SKM-1 treated with dmso at 0.1 percent for 144 hours (cell line): Measurements from ENCODE around the gene SP3.
A peak's percentile ranks its signal among the peaks of the same experiment; 100 is the strongest.
"Not testable (repeated sequence)": the region's sequence is repeated elsewhere in the genome, so short reads cannot be mapped to it uniquely, and the experiment has no call there.

Experiments used
- DNase-seq: peaks from one replicate; lab custom pipeline; 2025; ENCODE audit not compliant: unreplicated experiment; lab: John Stamatoyannopoulos, UW

SP3 gene

DNA sequence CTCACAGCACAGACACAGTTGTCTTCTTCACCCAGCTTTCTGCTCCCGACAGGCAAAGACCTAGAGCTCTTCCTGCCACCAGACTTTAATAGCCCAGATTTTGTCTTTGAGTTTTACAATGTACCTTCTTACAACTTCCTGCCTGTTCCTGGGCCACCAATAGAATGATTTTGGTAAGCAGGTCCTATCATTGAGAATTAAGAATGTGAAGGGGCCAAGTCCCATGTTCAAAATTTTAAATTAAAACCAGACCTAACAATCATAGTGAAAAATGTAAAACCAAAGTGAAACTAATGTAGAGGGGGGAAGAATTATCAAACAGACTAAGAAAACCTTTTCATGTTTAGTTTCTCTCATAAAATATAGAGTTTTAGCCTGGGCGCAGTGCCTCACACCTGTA, 72.8 kb downstream of the SP3 start:
- no peak for DNase-seq

- no peak for DNase-seq
Observed at GRCh38 chr2:173891315-173892037, 73.7 kb downstream of the SP3 start.

DNA sequence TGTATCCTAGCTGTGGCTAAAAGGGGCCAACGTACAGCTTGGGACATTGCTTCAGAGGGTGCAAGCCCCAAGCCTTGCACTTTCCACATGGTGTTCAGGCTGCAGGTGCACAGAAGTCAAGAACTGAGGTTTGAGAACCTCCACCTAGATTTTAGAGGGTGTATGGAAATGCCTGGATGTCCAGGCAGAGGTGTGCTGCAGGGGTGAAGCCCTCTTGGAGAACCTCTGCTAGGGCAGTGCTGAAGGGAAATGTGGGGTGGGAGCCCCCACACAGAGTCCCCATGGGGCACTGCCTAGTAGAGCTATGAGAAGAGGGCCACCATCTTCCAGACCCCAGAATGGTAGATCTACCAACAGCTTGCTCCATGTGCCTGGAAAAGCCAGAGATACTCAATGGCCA, 75.7 kb downstream of the SP3 start:
- not testable (repeated sequence) for DNase-seq

DNA sequence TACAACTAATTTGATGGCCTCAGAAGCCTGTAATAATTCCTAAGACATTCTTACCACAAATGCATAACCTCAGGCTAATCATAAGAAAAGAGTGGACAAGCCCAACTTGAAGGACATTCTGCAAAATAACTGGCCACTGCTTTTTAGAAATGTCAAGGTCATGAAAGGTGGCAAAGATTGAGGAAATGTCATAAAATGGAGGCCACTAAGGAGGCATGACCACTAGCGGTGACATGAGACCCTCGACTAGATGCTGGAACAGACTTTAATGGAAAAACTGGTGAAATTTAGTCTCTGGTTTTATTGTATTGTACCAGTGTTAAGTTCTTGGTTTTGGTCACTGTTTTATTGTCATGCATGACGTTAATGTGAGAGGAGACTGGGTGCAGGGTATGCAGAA, 78.6 kb downstream of the SP3 start:
- DNase-seq = no peak

GRCh38 chr2:173884025-173884802, 81.0 kb downstream of the SP3 start:
- DNase-seq = no peak

GRCh38 chr2:173881886-173882285, 83.3 kb downstream of the SP3 start:
- no peak for DNase-seq

DNA sequence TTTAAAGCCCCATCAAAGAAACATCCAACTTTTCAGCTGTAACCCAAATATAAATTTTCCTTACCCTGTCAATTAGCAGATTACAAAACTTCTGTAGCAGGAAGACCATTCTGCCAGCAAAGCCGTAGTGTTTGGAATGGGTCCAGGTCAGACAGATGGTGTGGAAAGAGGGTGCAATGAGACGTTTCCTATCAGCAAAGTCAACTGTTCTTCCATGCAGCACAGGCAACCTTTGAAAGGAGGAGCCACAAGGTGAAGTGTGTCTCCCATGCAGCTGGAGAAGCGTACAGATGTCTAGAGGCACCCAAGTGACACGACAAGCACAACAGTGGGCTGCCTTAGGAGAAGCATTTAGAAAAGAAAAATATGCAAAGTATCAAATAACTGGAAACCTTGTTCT, 83.7 kb downstream of the SP3 start:
- peak; percentile 11 for DNase-seq

DNA sequence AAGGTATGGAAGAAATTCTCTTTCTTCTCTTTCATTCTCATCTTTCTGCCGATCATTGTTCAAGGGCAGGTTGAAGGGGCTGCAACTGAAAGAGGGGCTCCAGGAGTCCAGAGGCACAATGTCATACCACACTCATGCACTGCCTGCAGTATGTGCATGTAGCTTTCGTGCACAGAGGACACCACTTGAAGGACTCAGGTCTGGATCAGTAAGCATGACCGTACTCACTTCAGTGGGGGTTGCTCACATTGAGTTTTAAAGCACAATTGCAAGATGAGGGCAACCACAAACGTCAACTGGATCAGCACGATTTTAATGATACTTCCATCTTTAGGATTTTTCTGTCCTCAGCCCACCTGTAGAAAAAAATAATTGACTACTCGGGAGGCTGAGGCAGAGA, 84.6 kb downstream of the SP3 start:
- no peak for DNase-seq

DNA sequence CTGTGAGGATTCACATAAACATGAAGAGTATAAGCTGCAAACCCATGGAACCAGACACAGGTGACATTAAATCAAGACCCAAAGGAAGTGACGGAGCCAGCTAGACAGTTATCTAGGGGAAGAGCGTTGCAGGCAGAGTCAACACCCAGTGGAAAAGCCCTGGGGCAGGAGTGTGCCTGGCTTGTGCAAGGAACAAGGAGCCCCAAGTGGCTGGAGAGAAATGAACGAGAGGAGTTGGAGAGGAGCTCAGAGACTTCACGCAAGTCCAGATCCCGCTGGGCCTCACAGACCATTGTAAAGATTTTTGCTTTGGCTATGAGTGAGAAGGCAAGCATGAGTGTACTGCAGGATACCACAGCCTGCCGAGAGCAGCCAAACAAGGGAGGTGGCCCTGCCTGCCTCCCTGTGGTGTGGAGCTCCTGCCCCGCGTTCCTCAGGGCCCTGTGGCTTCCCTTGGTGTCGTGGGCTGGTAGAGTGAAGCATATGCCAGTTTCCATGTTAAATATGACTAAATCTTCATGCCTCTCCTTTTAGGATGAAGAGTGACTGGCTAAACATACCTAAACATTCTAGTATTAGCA, 88.2 kb downstream of the SP3 start:
- no peak for DNase-seq

DNA sequence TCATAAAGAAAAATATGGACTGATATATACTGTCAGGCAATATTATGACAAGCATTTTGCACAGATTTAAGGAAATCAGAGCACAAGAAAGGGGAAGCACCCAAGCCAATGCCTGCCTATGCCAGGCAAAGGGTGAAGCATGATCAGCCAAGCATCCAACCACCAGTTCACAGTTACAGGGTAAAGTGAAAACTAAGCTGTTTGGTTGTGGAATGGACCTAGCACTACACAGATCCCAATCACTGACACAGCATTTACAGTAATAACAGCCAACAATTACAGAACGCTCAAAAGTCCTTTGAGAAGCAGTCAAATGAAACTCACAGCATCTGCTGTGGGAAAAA, 90.3 kb downstream of the SP3 start:
- peak; percentile 44 for DNase-seq

- DNase-seq = no peak
Observed at GRCh38 chr2:173874003-173874893, 90.9 kb downstream of the SP3 start.

- DNase-seq = no peak
Observed at GRCh38 chr2:173872714-173873113, 92.5 kb downstream of the SP3 start.

- DNase-seq = no peak
Observed at GRCh38 chr2:173869244-173870229, 95.6 kb downstream of the SP3 start.

DNA sequence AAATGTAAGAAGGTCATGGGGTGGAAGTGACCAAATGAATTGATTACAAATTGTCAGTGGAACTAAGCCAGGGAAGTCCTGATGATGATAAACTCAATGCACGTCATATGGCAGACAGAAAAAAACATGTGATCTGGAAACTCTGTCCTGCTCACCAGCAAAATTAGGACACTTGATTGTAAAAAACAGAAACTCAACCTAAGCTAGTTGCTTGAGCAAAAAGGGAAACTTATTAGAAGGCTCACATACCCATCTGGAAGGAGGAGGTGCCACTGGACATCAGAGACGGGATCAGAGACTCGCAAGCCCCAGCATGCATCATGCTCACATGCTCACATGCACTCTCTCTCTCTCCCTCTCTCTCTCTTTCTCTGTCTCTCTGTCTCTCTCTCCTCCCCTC, 96.8 kb downstream of the SP3 start:
- no peak for DNase-seq

GRCh38 chr2:173866874-173867618, 98.1 kb downstream of the SP3 start:
- no peak for DNase-seq

DNA sequence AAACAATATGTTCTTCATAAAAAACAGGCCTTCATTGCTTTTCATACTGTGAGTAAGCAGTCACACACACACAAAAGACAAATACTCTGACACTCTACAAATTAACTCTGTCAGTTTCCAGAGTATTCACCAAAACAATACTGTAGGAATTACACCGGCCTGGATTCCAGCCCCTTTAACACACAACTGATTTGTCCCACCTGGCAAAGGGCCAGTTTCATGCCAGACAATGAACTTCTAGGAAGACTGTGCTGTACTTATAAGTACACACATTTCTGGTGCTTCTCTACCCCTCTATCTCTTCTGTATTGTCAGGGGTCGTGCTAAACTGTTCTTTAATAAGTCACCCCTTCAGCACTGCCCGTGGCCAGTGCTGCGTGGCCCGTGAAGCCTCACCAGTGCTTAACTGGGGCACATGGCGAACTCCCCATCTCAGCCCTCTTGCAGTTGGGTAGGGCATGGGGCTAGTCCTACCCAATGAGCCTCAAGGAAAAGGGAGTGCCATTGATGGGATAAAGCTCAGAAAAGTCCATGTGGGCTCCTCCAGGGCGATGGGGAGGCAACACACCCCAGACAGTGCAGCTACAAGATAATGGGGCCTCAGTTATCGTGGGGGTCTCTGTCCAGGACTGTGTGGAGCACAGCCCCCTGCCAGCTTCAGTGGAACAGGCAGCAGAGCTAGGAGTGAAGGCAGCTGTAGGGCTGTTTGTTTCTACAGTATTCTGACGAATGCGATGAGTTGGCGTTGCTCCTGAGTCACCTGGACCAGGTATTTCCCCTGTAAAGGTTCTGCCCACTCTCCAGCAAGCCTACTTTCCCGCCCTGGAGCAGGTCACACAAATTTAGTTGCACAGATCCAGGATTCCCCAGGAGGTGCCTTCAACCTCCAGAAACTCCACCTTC, 99.0 kb downstream of the SP3 start:
- DNase-seq = no peak

- DNase-seq = no peak
Observed at GRCh38 chr2:173862612-173863217, 102.5 kb downstream of the SP3 start.

GRCh38 chr2:173860566-173860965, 104.6 kb downstream of the SP3 start:
- DNase-seq = no peak
